IPS-18a (cell line): Measurements from ENCODE around the gene MRPL33.

Experiments
- H3K27ac ChIP-seq: one replicate; pipeline ENCODE4 v1.5.1; 2013; ENCODE audit warnings: low read length
- H3K27me3 ChIP-seq: one replicate; pipeline ENCODE4 v1.6.1; 2013; ENCODE audit warnings: mild to moderate bottlenecking, low read length; ENCODE audit not compliant: control insufficient read depth, insufficient read depth
- H3K36me3 ChIP-seq: one replicate; pipeline ENCODE4 v1.6.1; 2013; ENCODE audit warnings: low read depth, low read length; ENCODE audit not compliant: control insufficient read depth
- H3K4me1 ChIP-seq: one replicate; pipeline ENCODE4 v1.6.1; 2013; ENCODE audit warnings: low read depth, low read length; ENCODE audit not compliant: control insufficient read depth
- H3K4me3 ChIP-seq: one replicate; pipeline ENCODE4 v1.5.1; 2013; ENCODE audit warnings: low read length
- H3K9ac ChIP-seq: one replicate; pipeline ENCODE4 v1.6.1; 2013; ENCODE audit warnings: mild to moderate bottlenecking, low read length, moderate library complexity
- H3K9me3 ChIP-seq: one replicate; pipeline ENCODE4 v1.6.1; 2013; ENCODE audit warnings: low read depth, low read length; ENCODE audit not compliant: control insufficient read depth

The MRPL33 gene

GRCh38 chr2:27822049-27822448 lies 50.5 kb downstream of the MRPL33 start:
- no peaks in the 10 kb centered on the region for H3K9me3 ChIP-seq
- H3K4me1 ChIP-seq: no peaks in the 10 kb centered on the region
- H3K36me3 ChIP-seq: no peaks in the 10 kb centered on the region
- no peaks in the 10 kb centered on the region for H3K27me3 ChIP-seq
- H3K4me3 ChIP-seq: no peak overlapping the region
- no peak overlapping the region for H3K27ac ChIP-seq
- H3K9ac ChIP-seq: no peak overlapping the region

- no peak overlapping the region for H3K27ac ChIP-seq
Measured at GRCh38 chr2:27823135-27823534, 51.6 kb downstream of the MRPL33 start.

GRCh38 chr2:27823569-27823968 lies 52.0 kb downstream of the MRPL33 start:
- H3K27me3 ChIP-seq: no peaks in the 10 kb centered on the region
- no peak overlapping the region for H3K4me3 ChIP-seq
- no peaks in the 10 kb centered on the region for H3K36me3 ChIP-seq
- no peaks in the 10 kb centered on the region for H3K9me3 ChIP-seq
- no peak overlapping the region for H3K27ac ChIP-seq
- H3K4me1 ChIP-seq: no peaks in the 10 kb centered on the region
- H3K9ac ChIP-seq: no peak overlapping the region

More at GRCh38 chr2:27823135-27823534, 51.6 kb downstream of the MRPL33 start:
- H3K27me3 ChIP-seq: no peaks in the 10 kb centered on the region
- no peak overlapping the region for H3K9ac ChIP-seq
- H3K4me1 ChIP-seq: no peaks in the 10 kb centered on the region
- no peaks in the 10 kb centered on the region for H3K9me3 ChIP-seq
- no peak overlapping the region for H3K4me3 ChIP-seq
- H3K36me3 ChIP-seq: no peaks in the 10 kb centered on the region

- Histone ChIP-seq H3K9ac (no peak overlapping the region), H3K4me1 (no peaks in the 10 kb centered on the region), H3K27ac (no peak overlapping the region)
Measured at GRCh38 chr2:27824401-27824800, 52.9 kb downstream of the MRPL33 start.

GRCh38 chr2:27828305-27828704 lies 56.8 kb downstream of the MRPL33 start:
- no peak overlapping the region for H3K9ac ChIP-seq
- no peaks in the 10 kb centered on the region for H3K27me3 ChIP-seq
- H3K4me1 ChIP-seq: no peaks in the 10 kb centered on the region
- H3K9me3 ChIP-seq: no peaks in the 10 kb centered on the region
- H3K36me3 ChIP-seq: no peaks in the 10 kb centered on the region
- no peak overlapping the region for H3K4me3 ChIP-seq
- H3K27ac ChIP-seq: no peak overlapping the region

More at GRCh38 chr2:27824401-27824800, 52.9 kb downstream of the MRPL33 start:
- no peak overlapping the region for H3K4me3 ChIP-seq
- H3K27me3 ChIP-seq: no peaks in the 10 kb centered on the region
- no peaks in the 10 kb centered on the region for H3K9me3 ChIP-seq
- H3K36me3 ChIP-seq: no peaks in the 10 kb centered on the region
